Measurements from ENCODE around the gene TRIO.

The TRIO gene

DNA sequence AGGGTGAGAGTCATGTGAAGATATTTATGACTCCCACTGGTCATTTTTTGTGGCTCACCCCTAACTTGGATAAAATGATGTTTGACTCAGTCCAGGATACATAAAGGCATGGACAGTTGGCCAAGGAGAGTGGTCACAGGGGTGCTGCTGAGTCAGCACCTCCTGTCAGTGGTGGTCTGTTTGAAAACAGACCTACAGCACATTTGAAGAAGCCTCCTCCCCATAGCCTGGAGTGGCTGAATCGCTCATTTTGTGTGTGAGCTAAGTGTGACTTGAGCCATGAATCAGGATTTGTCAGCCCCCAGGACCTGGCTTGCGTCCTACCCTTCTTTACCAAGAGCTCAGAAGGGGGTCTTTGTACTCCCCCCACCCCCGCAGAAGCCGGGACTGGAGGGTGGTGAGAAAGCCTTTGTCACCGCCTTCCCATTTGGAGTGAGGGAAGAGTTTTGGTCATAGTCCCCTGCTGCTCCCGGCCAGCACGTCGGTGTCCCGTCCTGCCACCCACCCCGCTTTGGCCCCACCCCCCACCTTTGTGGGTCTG, 35.6 kb downstream of the TRIO start:
- no peak overlapping the region for H3K4me3 ChIP-seq (ENCODE audit: low read length)
- no peaks in the 10 kb centered on the region for H3F3A ChIP-seq (ENCODE audit: insufficient read depth, low read length)
- H3K9ac ChIP-seq (ENCODE audit: low read length): no peak overlapping the region
- no peaks in the 10 kb centered on the region for H3K27me3 ChIP-seq (replicated peaks; ENCODE audit: insufficient read depth, low read length)
- peaks cover 94% of the 10 kb centered on the region for H3K79me2 ChIP-seq (ENCODE audit: low read length)
- no peak overlapping the region for H3K27ac ChIP-seq (ENCODE audit: low read length)
- no peak for DNase-seq
- H2AFZ ChIP-seq (ENCODE audit: low read length): no peak overlapping the region
- no peak overlapping the region for H3K4me2 ChIP-seq (ENCODE audit: low read depth, low read length)
- no peaks in the 10 kb centered on the region for H3K9me2 ChIP-seq (replicated peaks; ENCODE audit: insufficient read depth, low read length)
- no peaks in the 10 kb centered on the region for H3K4me1 ChIP-seq (ENCODE audit: low read length)
- no peak for TF ChIP-seq EZH2phosphoT487 (IDR thresholded peaks at IDR 0.05; ENCODE audit: low read length)
- no peak for TF ChIP-seq EZH2 (optimal IDR thresholded peaks at IDR 0.05; ENCODE audit: low read depth, low read length)
- TF ChIP-seq, protein P1, sequence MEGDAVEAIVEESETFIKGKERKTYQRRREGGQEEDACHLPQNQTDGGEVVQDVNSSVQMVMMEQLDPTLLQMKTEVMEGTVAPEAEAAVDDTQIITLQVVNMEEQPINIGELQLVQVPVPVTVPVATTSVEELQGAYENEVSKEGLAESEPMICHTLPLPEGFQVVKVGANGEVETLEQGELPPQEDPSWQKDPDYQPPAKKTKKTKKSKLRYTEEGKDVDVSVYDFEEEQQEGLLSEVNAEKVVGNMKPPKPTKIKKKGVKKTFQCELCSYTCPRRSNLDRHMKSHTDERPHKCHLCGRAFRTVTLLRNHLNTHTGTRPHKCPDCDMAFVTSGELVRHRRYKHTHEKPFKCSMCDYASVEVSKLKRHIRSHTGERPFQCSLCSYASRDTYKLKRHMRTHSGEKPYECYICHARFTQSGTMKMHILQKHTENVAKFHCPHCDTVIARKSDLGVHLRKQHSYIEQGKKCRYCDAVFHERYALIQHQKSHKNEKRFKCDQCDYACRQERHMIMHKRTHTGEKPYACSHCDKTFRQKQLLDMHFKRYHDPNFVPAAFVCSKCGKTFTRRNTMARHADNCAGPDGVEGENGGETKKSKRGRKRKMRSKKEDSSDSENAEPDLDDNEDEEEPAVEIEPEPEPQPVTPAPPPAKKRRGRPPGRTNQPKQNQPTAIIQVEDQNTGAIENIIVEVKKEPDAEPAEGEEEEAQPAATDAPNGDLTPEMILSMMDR (IDR thresholded peaks at IDR 0.05; ENCODE audit: low read length): no peak
- no peaks in the 10 kb centered on the region for H3K36me3 ChIP-seq (replicated peaks; ENCODE audit: insufficient read depth, low read length)
- H3K9me3 ChIP-seq (replicated peaks; ENCODE audit: insufficient read depth, low read length): no peaks in the 10 kb centered on the region
- no peaks in the 10 kb centered on the region for H4K20me1 ChIP-seq (ENCODE audit: insufficient read depth, low read length)

DNA sequence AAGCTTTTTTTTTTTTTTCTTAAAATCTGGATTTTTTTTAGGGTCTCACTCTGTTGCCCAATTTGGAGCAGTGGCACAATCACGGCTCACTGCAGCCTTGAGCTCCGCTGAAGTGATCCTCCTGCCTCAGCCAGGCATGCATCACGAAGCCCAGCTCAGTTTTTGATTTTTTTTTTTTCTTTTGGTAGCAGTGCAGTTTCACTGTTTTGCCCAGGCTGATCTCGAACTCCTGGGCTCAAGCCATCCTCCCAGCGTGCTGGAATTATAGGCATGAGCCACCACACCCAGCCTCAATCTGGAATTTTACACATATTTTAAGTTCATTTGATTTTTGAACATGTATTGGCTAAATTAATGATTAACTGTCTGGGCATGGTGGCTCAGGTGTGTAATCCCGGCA, 36.3 kb downstream of the TRIO start:
- Histone ChIP-seq H3K27ac (ENCODE audit: low read length) (no peak overlapping the region), H2AFZ (ENCODE audit: low read length) (no peak overlapping the region), H3K9ac (ENCODE audit: low read length) (no peak overlapping the region), H3K4me2 (ENCODE audit: low read depth, low read length) (no peak overlapping the region), H3K9me3 (replicated peaks; ENCODE audit: insufficient read depth, low read length) (no peaks in the 10 kb centered on the region), H3K9me2 (replicated peaks; ENCODE audit: insufficient read depth, low read length) (no peaks in the 10 kb centered on the region), H3K36me3 (replicated peaks; ENCODE audit: insufficient read depth, low read length) (no peaks in the 10 kb centered on the region), H4K20me1 (ENCODE audit: insufficient read depth, low read length) (no peaks in the 10 kb centered on the region), H3K27me3 (replicated peaks; ENCODE audit: insufficient read depth, low read length) (no peaks in the 10 kb centered on the region), H3K4me3 (ENCODE audit: low read length) (no peak overlapping the region), H3K4me1 (ENCODE audit: low read length) (no peaks in the 10 kb centered on the region), H3K79me2 (ENCODE audit: low read length) (peaks cover 94% of the 10 kb centered on the region), H3F3A (ENCODE audit: insufficient read depth, low read length) (no peaks in the 10 kb centered on the region)
- no peak for DNase-seq
- TF ChIP-seq EZH2phosphoT487 (IDR thresholded peaks at IDR 0.05; ENCODE audit: low read length) (no peak), EZH2 (optimal IDR thresholded peaks at IDR 0.05; ENCODE audit: low read depth, low read length) (no peak)
- TF ChIP-seq, protein P1 (IDR thresholded peaks at IDR 0.05; ENCODE audit: low read length): no peak

DNA sequence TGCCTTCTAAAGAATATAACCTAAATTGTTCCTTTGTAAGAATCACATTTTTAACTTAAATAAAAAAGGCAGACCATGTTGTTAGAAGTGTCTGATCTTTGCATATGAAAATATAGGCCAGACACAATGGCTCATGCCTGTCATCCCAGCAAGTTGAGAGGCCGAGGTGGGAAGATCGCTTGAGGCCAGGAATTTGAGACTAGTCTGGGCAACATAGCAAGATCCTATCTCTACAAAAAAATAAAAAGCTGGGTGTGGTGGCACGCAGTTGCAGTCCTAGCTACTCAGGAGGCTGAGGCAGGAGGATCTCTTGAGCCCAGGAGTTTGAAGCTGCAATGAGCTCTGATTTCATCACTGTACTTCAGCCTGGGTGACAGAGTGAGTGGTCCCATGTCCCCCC, 37.3 kb downstream of the TRIO start:
- H3K9ac ChIP-seq (ENCODE audit: low read length): no peak overlapping the region
- no peaks in the 10 kb centered on the region for H3F3A ChIP-seq (ENCODE audit: insufficient read depth, low read length)
- H3K4me3 ChIP-seq (ENCODE audit: low read length): no peak overlapping the region
- H3K9me2 ChIP-seq (replicated peaks; ENCODE audit: insufficient read depth, low read length): no peaks in the 10 kb centered on the region
- no peaks in the 10 kb centered on the region for H3K4me1 ChIP-seq (ENCODE audit: low read length)
- no peak for DNase-seq
- H3K79me2 ChIP-seq (ENCODE audit: low read length): peaks cover 98% of the 10 kb centered on the region
- no peak overlapping the region for H2AFZ ChIP-seq (ENCODE audit: low read length)
- H3K36me3 ChIP-seq (replicated peaks; ENCODE audit: insufficient read depth, low read length): no peaks in the 10 kb centered on the region
- TF ChIP-seq, protein P1 (IDR thresholded peaks at IDR 0.05; ENCODE audit: low read length): no peak
- no peak for TF ChIP-seq EZH2phosphoT487 (IDR thresholded peaks at IDR 0.05; ENCODE audit: low read length)
- TF ChIP-seq EZH2 (optimal IDR thresholded peaks at IDR 0.05; ENCODE audit: low read depth, low read length): no peak
- no peaks in the 10 kb centered on the region for H4K20me1 ChIP-seq (ENCODE audit: insufficient read depth, low read length)
- no peaks in the 10 kb centered on the region for H3K9me3 ChIP-seq (replicated peaks; ENCODE audit: insufficient read depth, low read length)
- H3K27me3 ChIP-seq (replicated peaks; ENCODE audit: insufficient read depth, low read length): no peaks in the 10 kb centered on the region
- H3K4me2 ChIP-seq (ENCODE audit: low read depth, low read length): no peak overlapping the region
- no peak overlapping the region for H3K27ac ChIP-seq (ENCODE audit: low read length)
